VCaP (cell line): ENCODE measurements around the gene DNTT.

Experiments
- H3K27ac ChIP-seq: fragments of 450-650 bp; 2 replicates; pipeline ENCODE4 v1.5.1; 2017
- TF ChIP-seq, protein P1 (sequence below): fragments of 450-650 bp; conservative IDR thresholded peaks from 2 replicates; pipeline ENCODE4 v1.5.1; 2017; ENCODE audit warnings: mild to moderate bottlenecking, moderate library complexity

DNTT gene

DNA sequence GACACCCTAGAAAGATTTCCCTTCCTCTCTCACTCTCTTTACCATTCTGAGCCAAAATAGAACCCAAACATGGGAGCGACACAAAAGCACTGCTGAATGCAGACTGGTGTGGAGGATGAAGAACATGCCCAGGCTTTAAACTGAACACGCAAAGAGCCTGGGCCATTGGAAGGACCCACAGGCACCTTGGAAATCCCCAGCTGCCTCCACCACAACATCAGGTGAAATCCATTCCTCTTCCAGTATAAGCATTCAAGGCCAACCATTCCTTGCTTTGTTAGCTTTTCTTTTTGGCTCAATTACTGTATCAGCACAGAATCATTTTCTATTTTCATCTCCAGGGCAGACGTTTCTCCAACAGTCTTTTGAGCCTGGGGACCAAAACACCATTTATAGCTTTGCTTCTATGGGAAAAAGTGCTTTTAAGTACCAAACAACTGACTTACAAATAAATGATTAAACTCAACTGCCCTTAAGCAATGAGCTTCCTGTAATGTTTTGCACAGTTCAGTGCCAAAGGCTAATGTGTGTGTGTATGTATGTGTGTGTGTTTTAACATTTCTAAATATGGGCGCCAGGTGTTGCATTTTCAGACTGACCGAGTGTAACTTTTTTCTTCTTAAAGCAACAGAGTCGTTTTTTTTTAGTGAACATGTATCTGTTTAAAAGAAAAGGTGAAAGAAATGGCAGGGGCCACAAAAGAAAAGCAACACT is 16.7 kb upstream of the DNTT start:
- peak overlapping the region; percentile 82 for H3K27ac ChIP-seq
- TF ChIP-seq, protein P1, sequence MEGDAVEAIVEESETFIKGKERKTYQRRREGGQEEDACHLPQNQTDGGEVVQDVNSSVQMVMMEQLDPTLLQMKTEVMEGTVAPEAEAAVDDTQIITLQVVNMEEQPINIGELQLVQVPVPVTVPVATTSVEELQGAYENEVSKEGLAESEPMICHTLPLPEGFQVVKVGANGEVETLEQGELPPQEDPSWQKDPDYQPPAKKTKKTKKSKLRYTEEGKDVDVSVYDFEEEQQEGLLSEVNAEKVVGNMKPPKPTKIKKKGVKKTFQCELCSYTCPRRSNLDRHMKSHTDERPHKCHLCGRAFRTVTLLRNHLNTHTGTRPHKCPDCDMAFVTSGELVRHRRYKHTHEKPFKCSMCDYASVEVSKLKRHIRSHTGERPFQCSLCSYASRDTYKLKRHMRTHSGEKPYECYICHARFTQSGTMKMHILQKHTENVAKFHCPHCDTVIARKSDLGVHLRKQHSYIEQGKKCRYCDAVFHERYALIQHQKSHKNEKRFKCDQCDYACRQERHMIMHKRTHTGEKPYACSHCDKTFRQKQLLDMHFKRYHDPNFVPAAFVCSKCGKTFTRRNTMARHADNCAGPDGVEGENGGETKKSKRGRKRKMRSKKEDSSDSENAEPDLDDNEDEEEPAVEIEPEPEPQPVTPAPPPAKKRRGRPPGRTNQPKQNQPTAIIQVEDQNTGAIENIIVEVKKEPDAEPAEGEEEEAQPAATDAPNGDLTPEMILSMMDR = no peak

DNA sequence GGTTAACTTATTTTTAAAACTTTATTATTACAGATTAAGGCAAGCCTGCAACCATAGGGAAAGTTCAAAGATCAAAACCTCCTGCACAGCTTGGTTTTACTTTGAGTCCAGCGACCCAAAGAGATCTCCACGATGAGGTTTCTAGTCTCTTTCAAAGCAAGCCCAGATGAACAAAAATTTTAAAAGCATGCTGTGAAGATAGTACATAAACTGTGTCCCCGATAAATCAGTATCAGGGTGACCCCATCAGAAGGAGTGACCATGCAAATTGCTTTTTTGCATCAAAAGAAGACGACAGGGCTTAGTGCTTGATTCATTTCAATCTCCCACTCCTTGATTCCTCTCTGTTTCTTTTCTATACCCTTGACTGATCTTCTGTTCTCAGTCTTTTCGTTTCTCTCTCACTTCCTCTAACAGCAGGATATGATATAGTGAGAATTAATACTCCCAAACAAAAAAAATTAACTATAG is 16.0 kb upstream of the DNTT start:
- H3K27ac ChIP-seq = peak overlapping the region; percentile 82
- TF ChIP-seq, protein P1 = no peak

DNA sequence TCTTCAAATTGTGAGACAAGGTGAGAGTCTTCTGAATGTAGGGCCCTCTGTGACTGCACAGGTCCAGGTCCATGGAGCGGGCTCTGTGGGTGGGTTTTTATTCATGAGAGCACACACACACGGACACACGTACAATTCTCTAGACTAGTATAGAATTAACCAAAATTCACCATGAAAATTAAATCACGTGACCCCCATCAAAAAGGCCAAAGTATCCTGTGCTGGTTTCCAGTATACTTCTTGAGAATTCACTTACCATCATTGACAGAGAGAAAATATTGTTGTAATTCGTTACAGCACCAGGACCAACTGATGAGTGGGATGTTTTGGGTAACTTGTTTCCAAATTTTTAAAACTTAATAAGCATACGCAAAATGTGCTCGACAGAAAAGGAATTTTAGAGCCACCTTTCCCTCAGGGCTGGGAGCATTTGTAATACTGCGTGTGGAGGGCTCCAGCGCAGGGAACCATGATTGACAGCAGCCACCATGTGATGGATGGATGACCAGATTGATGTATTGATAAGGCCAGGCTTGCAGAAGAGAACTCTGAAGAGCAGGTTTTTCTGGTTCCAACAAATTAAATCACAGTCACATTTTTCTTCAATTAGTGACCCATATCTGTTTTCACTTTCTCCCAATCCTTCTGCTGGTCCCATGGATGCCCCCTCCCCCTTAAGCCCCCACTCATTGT is 14.9 kb upstream of the DNTT start:
- H3K27ac ChIP-seq = peak overlapping the region; percentile 82; the same call in 1 of the 2 replicates
- TF ChIP-seq, protein P1 = no peak

DNA sequence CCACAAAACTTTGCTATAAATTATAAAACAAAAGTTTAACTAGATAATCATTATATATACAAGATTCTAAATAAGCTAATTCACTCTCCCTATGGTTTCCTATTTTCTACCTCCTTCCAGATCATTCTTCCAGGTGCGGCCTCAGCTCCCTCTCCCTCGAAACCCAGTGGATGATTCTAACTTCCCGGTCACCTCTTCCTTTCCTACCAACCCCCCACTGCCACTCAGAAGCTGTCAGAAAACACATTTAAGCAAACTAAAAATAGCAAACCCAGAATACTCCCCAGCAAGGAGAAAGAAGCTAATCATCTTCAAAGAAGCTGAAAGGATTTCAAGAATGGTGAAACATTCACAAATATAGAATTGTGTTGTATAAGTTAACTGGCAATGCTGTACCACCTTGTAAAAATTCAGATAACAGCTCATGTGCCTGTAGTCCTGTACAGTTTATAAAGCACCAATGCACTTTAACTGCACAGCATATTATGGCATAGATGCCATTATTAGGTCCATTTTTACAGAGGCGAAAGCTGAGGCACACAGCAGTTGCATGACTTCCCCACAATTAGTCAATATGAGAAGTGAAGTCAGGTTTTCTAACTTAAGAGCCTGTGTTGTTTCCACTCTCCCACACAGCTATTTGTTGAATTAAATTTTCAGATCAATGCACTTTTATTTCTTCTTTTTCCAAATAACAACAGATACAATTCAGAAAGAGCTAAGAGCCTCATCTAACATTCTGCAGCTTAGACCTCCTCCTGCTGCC is 13.7 kb upstream of the DNTT start:
- TF ChIP-seq, protein P1 = no peak
- H3K27ac ChIP-seq = peak overlapping the region; percentile 82; the same call in 1 of the 2 replicates

DNA sequence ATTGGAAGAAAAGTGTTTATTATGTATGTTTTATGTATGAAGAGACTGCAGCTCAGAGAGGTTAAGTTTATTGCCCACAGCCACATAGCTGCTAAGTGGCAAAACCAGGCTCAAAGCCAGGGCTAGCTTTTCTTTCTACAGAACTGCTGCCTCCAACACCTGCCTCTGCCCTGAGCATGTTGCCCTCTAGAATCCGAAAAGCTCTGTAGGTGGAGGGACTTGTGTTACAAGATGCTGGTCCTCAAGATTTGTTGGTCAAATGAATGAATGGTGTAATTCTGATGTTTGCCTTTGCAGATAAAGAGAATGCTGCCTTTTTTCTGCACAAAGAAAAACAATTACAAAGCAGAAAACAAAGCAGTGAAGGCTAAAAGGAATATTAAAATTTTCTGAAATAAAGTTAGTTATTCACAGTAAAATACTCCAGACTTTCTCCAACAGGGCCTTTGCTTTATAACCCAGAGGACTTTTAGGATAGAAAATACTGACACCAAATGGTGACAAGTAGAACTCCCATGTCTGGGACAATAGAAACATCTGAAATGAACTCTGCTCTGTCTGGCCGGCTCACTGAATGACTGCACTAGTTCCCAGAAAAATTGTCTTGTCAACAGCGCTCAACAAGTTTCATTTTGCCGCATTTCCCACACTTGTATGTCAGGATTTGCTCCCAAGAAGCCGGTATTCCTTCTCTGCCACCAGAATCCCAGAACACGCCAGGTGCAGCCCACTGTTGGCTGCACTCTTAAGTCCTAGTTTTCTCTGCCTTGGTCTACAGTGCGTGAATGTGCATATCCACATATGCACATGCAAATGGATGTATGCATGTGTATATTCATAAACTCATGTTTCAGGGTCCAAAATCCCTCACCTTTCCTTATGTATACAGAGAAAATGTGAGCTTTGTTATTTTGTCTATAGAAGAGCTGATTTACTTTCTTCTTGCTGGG is 11.0 kb upstream of the DNTT start:
- TF ChIP-seq, protein P1 = peak; percentile 78
- no peak overlapping the region for H3K27ac ChIP-seq

DNA sequence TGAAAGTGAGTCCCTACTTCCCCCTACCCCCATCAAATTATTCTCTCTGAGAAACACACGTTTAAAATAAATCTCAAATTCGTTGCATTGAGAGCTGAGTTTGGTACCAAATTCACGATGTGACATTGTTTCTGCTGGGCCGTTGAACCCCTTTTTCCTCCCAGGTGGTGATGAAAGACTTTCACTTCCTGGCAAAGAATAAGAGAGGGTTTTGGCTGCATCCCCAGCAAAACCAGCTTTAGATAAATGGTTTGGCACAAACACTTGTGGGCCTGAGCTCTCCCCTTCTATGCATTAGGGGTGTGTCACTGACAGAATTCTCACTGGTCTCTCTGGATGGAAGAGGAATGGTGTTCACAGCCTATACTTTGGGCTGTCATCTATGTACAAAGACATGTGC is 8.8 kb upstream of the DNTT start:
- no peak overlapping the region for H3K27ac ChIP-seq
- TF ChIP-seq, protein P1 = no peak
